Dermis microvascular lymphatic vessel endothelial cell (primary cell): Measurements from ENCODE around the gene MYO1H. TPM values are rescaled to one million over a fixed set of nuclear protein-coding genes. Genes with fewer than 3 reads are reported as not detected.

Source experiments
- DNase-seq, 2 donors: peaks; one replicate each; pipeline versions ENCODE4 v3.0.0 to v3.0.0-alpha.2; 2010; ENCODE audit warnings: low read depth in 2 of 2
- total RNA-seq: library from RNA; depleted of rRNA; stranded (reverse); fragments of >200 nt; gene quantifications from 2 replicates; pipeline ENCODE4 v1.2.1, GENCODE V29; 2014

Gene MYO1H
- total RNA-seq, 1 donor from 2014 or later, result not detected

GRCh38 chr12:109446869-109447268, 99.2 kb downstream of the MYO1H start:
- DNase-seq, result no peak

GRCh38 chr12:109447482-109447881, 99.8 kb downstream of the MYO1H start:
- DNase-seq, result no peak

GRCh38 chr12:109448272-109448671, 100.6 kb downstream of the MYO1H start:
- DNase-seq, result peak in 1 of 2 donors; percentile 56

- DNase-seq, result no peak
These were observed 101.1 kb downstream of the MYO1H start for GRCh38 chr12:109448707-109449390.

- DNase-seq, result peak in 1 of 2 donors; percentile 36
These were observed 102.3 kb downstream of the MYO1H start for GRCh38 chr12:109449845-109450532.

- no peak for DNase-seq
These were observed 103.3 kb downstream of the MYO1H start for GRCh38 chr12:109450980-109451379.

- no peak for DNase-seq
These were observed 103.7 kb downstream of the MYO1H start for GRCh38 chr12:109451400-109451799.

- DNase-seq, result no peak
These were observed 104.8 kb downstream of the MYO1H start for GRCh38 chr12:109452489-109452888.

GRCh38 chr12:109455706-109456105, 108.0 kb downstream of the MYO1H start:
- DNase-seq, result no peak

- DNase-seq, result peak; percentile 52 to 82
These were observed 110.4 kb downstream of the MYO1H start for GRCh38 chr12:109458086-109458485.

GRCh38 chr12:109458771-109459208, 111.1 kb downstream of the MYO1H start:
- DNase-seq, result peak; percentile 28 to 77

- DNase-seq, result no peak
These were observed 111.5 kb downstream of the MYO1H start for GRCh38 chr12:109459247-109459646.

GRCh38 chr12:109460538-109460937, 112.8 kb downstream of the MYO1H start:
- DNase-seq, result no peak

GRCh38 chr12:109461049-109461845, 113.5 kb downstream of the MYO1H start:
- DNase-seq, result peak in 1 of 2 donors; percentile 73

GRCh38 chr12:109461846-109462756, 114.4 kb downstream of the MYO1H start:
- peak; percentile 38 to 72 for DNase-seq

GRCh38 chr12:109462868-109463692, 115.4 kb downstream of the MYO1H start:
- DNase-seq, result peak; percentile 24 to 86

GRCh38 chr12:109463756-109464155, 116.1 kb downstream of the MYO1H start:
- no peak for DNase-seq

GRCh38 chr12:109464642-109465351, 117.1 kb downstream of the MYO1H start:
- DNase-seq, result peak in 1 of 2 donors; percentile 25

- DNase-seq, result no peak
These were observed 118.6 kb downstream of the MYO1H start for GRCh38 chr12:109466305-109466704.
